ENCODE results near the gene MARS2. TPM values are rescaled to one million over a fixed set of nuclear protein-coding genes. Genes with fewer than 3 reads are reported as not detected.
"Not testable (repeated sequence)": the region's sequence is repeated elsewhere in the genome, so short reads cannot be mapped to it uniquely, and the experiment has no call there.

The MARS2 gene
- total RNA-seq, 1 donor from 2014 or later, result 8.3 TPM

DNA sequence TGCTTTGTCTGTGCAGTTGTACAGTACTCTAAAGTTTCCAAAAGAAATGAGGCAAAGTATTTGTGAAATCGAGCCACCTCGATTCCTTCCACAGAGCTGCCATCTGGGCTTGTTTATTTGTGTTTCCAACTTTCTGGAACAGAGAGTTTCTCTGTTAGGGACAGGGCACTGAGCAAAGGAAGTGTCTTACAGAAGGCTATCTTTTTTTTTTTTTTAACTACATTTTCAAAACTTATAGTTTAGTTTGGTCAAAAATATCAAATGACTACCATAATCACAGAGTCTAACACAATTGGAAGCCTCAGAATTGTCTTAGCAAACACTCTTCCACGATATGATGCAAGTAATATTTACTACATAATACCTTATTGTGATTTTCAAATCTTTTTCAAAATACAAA lies 30.6 kb upstream of the MARS2 start:
- Mint-ChIP-seq H3K4me1 (ENCODE audit: low read depth) (peaks cover 22% of the 10 kb centered on the region), H3K27ac (peak overlapping the region; percentile 39), H3K36me3 (ENCODE audit: insufficient read depth) (no peaks in the 10 kb centered on the region), H3K9me3 (ENCODE audit: low read depth) (no peaks in the 10 kb centered on the region), H3K4me3 (ENCODE audit: low read depth) (peak overlapping the region; percentile 64), H3K27me3 (no peaks in the 10 kb centered on the region)
- DNase-seq (ENCODE audit: low spot score, unreplicated experiment), result no peak
- no peak for TF ChIP-seq CTCF (IDR thresholded peaks at IDR 0.05; ENCODE audit: unreplicated experiment)

- Mint-ChIP-seq H3K9me3 (ENCODE audit: low read depth) (no peaks in the 10 kb centered on the region), H3K4me1 (ENCODE audit: low read depth) (peaks cover 22% of the 10 kb centered on the region), H3K36me3 (ENCODE audit: insufficient read depth) (no peaks in the 10 kb centered on the region), H3K27ac (peak within 1 kb of the TSS; percentile 57), H3K27me3 (no peaks in the 10 kb centered on the region), H3K4me3 (ENCODE audit: low read depth) (peak within 1 kb of the TSS; percentile 64)
- no peak for TF ChIP-seq CTCF (IDR thresholded peaks at IDR 0.05; ENCODE audit: unreplicated experiment)
- no peak for DNase-seq (ENCODE audit: low spot score, unreplicated experiment)
These were observed 29.9 kb upstream of the MARS2 start, which contains the start of gene RFTN2 for GRCh38 chr2:197675246-197675645. TSS of gene RFTN2 (minus strand) at chr2:197675587. CDS start at chr2:197675458, 129 bp downstream.

- Mint-ChIP-seq H3K9me3 (ENCODE audit: low read depth) (no peaks in the 10 kb centered on the region), H3K4me1 (ENCODE audit: low read depth) (peaks cover 22% of the 10 kb centered on the region), H3K4me3 (ENCODE audit: low read depth) (peak overlapping the region; percentile 64), H3K27ac (peak overlapping the region; percentile 57), H3K27me3 (no peaks in the 10 kb centered on the region), H3K36me3 (ENCODE audit: insufficient read depth) (no peaks in the 10 kb centered on the region)
- no peak for TF ChIP-seq CTCF (IDR thresholded peaks at IDR 0.05; ENCODE audit: unreplicated experiment)
- DNase-seq (ENCODE audit: low spot score, unreplicated experiment), result no peak
These were observed 29.4 kb upstream of the MARS2 start for GRCh38 chr2:197675711-197676188.

DNA sequence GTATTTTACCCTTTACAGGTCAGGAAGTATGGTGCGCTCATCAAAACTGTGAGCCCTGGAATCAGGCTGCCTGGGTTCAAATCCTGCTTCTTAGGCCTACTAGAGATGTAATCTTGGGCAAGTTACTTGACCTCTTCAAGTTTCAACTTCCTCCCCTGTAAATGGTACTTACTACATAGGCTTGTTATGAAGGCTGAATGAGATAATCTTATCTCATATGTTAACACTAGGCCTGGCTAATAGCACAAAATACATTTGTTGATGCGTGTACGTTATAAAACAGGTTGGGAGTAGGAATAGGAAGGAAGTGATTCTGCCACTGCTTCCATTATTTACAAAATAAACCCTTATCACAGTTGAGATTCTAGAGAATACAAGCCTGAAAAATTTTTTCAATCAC lies 28.1 kb upstream of the MARS2 start:
- no peak overlapping the region for H3K4me3 Mint-ChIP-seq (ENCODE audit: low read depth)
- no peak overlapping the region for H3K27ac Mint-ChIP-seq
- H3K4me1 Mint-ChIP-seq (ENCODE audit: low read depth), result peaks cover 22% of the 10 kb centered on the region
- no peak for DNase-seq (ENCODE audit: low spot score, unreplicated experiment)
- no peaks in the 10 kb centered on the region for H3K36me3 Mint-ChIP-seq (ENCODE audit: insufficient read depth)
- TF ChIP-seq CTCF (IDR thresholded peaks at IDR 0.05; ENCODE audit: unreplicated experiment), result no peak
- H3K27me3 Mint-ChIP-seq, result no peaks in the 10 kb centered on the region
- no peaks in the 10 kb centered on the region for H3K9me3 Mint-ChIP-seq (ENCODE audit: low read depth)

GRCh38 chr2:197677483-197677882 lies 27.7 kb upstream of the MARS2 start:
- Mint-ChIP-seq H3K27ac (no peak overlapping the region), H3K36me3 (ENCODE audit: insufficient read depth) (no peaks in the 10 kb centered on the region), H3K27me3 (no peaks in the 10 kb centered on the region), H3K9me3 (ENCODE audit: low read depth) (no peaks in the 10 kb centered on the region), H3K4me3 (ENCODE audit: low read depth) (no peak overlapping the region), H3K4me1 (ENCODE audit: low read depth) (peaks cover 22% of the 10 kb centered on the region)
- no peak for DNase-seq (ENCODE audit: low spot score, unreplicated experiment)
- TF ChIP-seq CTCF (IDR thresholded peaks at IDR 0.05; ENCODE audit: unreplicated experiment), result no peak

GRCh38 chr2:197695206-197695605 lies 10.0 kb upstream of the MARS2 start:
- DNase-seq (ENCODE audit: low spot score, unreplicated experiment); H3K36me3 Mint-ChIP-seq (ENCODE audit: insufficient read depth); H3K27me3 Mint-ChIP-seq; H3K4me3 Mint-ChIP-seq (ENCODE audit: low read depth); H3K4me1 Mint-ChIP-seq (ENCODE audit: low read depth); H3K27ac Mint-ChIP-seq: not testable (repeated sequence)
- peaks cover 16% of the 10 kb centered on the region for H3K9me3 Mint-ChIP-seq (ENCODE audit: low read depth)

DNA sequence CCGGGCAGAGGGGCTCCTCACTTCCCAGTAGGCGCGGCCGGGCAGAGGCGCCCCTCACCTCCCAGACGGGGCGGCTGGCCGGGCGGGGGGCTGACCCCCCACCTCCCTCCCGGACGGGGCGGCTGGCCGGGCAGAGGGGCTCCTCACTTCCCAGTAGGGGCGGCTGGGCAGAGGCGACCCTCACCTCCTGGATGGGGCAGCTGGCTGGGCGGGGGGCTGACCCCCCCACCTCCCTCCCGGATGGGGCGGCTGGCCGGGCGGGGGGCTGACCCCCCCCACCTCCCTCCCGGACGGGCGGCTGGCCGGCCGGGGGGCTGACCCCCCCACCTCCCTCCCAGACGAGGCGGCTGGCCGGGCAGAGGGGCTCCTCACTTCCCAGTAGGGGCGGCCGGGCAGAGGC lies 9.2 kb upstream of the MARS2 start:
- H3K27me3 Mint-ChIP-seq; H3K36me3 Mint-ChIP-seq (ENCODE audit: insufficient read depth); H3K4me1 Mint-ChIP-seq (ENCODE audit: low read depth); H3K4me3 Mint-ChIP-seq (ENCODE audit: low read depth); H3K27ac Mint-ChIP-seq; DNase-seq (ENCODE audit: low spot score, unreplicated experiment): not testable (repeated sequence)
- peaks cover 16% of the 10 kb centered on the region for H3K9me3 Mint-ChIP-seq (ENCODE audit: low read depth)

DNA sequence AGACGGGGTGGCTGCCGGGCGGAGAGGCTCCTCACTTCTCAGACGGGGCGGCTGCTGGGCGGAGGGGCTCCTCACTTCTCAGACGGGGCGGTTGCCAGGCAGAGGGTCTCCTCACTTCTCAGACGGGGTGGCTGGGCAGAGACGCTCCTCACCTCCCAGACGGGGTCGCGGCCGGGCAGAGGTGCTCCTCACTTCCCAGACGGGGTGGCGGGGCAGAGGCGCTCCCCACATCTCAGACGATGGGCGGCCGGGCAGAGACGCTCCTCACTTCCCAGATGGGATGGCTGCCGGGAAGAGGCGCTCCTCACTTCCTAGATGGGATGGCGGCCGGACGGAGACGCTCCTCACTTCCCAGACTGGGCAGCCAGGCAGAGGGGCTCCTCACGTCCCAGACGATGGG lies 8.6 kb upstream of the MARS2 start:
- H3K36me3 Mint-ChIP-seq (ENCODE audit: insufficient read depth); DNase-seq (ENCODE audit: low spot score, unreplicated experiment); H3K27ac Mint-ChIP-seq; H3K27me3 Mint-ChIP-seq; H3K4me1 Mint-ChIP-seq (ENCODE audit: low read depth); H3K4me3 Mint-ChIP-seq (ENCODE audit: low read depth): not testable (repeated sequence)
- H3K9me3 Mint-ChIP-seq (ENCODE audit: low read depth), result peaks cover 16% of the 10 kb centered on the region

DNA sequence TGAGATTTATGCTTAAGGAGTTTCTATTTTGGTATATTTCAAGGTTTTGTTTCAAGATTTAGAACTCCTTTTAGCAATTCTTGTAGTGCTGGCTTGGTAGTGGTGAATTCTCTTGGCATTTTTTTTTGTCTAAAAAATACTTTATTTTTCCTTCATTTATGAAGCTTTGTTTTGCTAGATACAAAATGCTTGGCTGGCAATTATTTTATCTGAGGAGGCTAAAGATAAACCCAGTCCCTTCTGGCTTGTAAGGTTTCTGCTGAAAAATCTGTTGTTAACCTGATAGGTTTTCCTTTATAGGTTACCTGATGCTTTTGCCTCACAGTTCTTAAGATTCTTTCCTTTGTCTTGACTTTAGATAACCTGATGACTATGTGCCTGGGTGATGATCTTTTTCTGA lies 5.4 kb upstream of the MARS2 start:
- H3K27ac Mint-ChIP-seq; H3K4me3 Mint-ChIP-seq (ENCODE audit: low read depth); DNase-seq (ENCODE audit: low spot score, unreplicated experiment); H3K27me3 Mint-ChIP-seq; H3K36me3 Mint-ChIP-seq (ENCODE audit: insufficient read depth); H3K4me1 Mint-ChIP-seq (ENCODE audit: low read depth): not testable (repeated sequence)
- H3K9me3 Mint-ChIP-seq (ENCODE audit: low read depth), result peaks cover 11% of the 10 kb centered on the region

All from progenitor cell of endocrine pancreas (in vitro differentiated cells).